Lower leg skin (tissue), 4 donors: ENCODE results near the gene ZXDA. TPM values are rescaled to one million over a fixed set of nuclear protein-coding genes. Genes with fewer than 3 reads are reported as not detected.
"Not testable (repeated sequence)": the region's sequence is repeated elsewhere in the genome, so short reads cannot be mapped to it uniquely, and the experiment has no call there.

ENCODE experiments used
- DNase-seq, 2 donors: peaks; one replicate each; pipeline ENCODE4 v3.0.0-alpha.2; 2019; ENCODE audit warnings: low spot score in 2 of 2
- H3K4me3 ChIP-seq: fragments of 200-600 bp; sonication (generic); 2 replicates; pipeline ENCODE4 v1.5.1; 2017; ENCODE audit warnings: mild to moderate bottlenecking, low read depth; ENCODE audit not compliant: poor library complexity, severe bottlenecking
- CTCF ChIP-seq, 3 donors: fragments of 450-650 bp; IDR thresholded peaks; one replicate each; pipeline ENCODE4 v1.5.1; 2016; ENCODE audit warnings: antibody characterized with exemption in 3 of 3, mild to moderate bottlenecking in 3 of 3, moderate library complexity in 2 of 3
- POLR2A ChIP-seq, 2 donors: fragments of 450-650 bp; IDR thresholded peaks; one replicate each; pipeline ENCODE4 v1.6.1; 2016 to 2017; ENCODE audit warnings: antibody characterized with exemption in 2 of 2, mild to moderate bottlenecking in 1 of 2, moderate library complexity in 1 of 2
- WGBS, 2 donors: methylation state at CpG; one replicate each; pipeline ENCODE4 v1.1.5; 2018; 5-methylcytosine and 5-hydroxymethylcytosine counted together
- intact Hi-C: fragments of 100-400 bp; cut with DNase I; formaldehyde crosslinking; loops from one replicate; pipeline ENCODE4 v1.15.0; 2023; ENCODE audit warnings: low total_unique reads
- total RNA-seq, 4 donors: library from RNA; depleted of rRNA; stranded (reverse); fragments of >200 nt; gene quantifications; one replicate each; pipeline ENCODE4 v1.1.0, GENCODE V29; 2016

Gene ZXDA
- total RNA-seq, 4 donors from 2014 or later: 8.7 to 23.4 (median 11.4) TPM

- DNase-seq: no peak
- no peak for TF ChIP-seq CTCF (IDR thresholded peaks at IDR 0.05)
- TF ChIP-seq POLR2A (IDR thresholded peaks at IDR 0.05): no peak
- intact Hi-C loops: no loop called here
- H3K4me3 ChIP-seq: no peak overlapping the region
- 35 to 56% methylated on average over 3 of the region's 3 CpGs for WGBS, 2 donors
Measured at GRCh38 chrX:57930051-57930450, 19.8 kb upstream of the ZXDA start.

- intact Hi-C loops: loop anchor here (10.0 kb wide), 1 partner anchor 105 kb away; no protein-coding TSS in a partner anchor
- DNase-seq: no peak
- TF ChIP-seq CTCF (IDR thresholded peaks at IDR 0.05) (no peak), POLR2A (IDR thresholded peaks at IDR 0.05) (no peak)
- H3K4me3 ChIP-seq: no peak overlapping the region
Measured at GRCh38 chrX:57929373-57929772, 19.1 kb upstream of the ZXDA start.

- WGBS, 2 donors: 47 to 82% methylated on average over 2 of the region's 2 CpGs
- TF ChIP-seq CTCF (IDR thresholded peaks at IDR 0.05) (no peak), POLR2A (IDR thresholded peaks at IDR 0.05) (no peak)
- intact Hi-C loops: loop anchor here (10.0 kb wide), 1 partner anchor 101 kb away; no protein-coding TSS in a partner anchor
- no peak overlapping the region for H3K4me3 ChIP-seq
- no peak for DNase-seq
Measured at GRCh38 chrX:57925806-57926205, 15.5 kb upstream of the ZXDA start.

GRCh38 chrX:57918750-57919436 is 8.6 kb upstream of the ZXDA start:
- intact Hi-C loops: no loop called here
- no peak for TF ChIP-seq CTCF (IDR thresholded peaks at IDR 0.05)
- TF ChIP-seq POLR2A (IDR thresholded peaks at IDR 0.05): no peak
- no peak overlapping the region for H3K4me3 ChIP-seq
- DNase-seq: no peak
- WGBS, 2 donors: 24 to 43% methylated on average over 13 to 19 of the region's 19 CpGs

- TF ChIP-seq POLR2A (IDR thresholded peaks at IDR 0.05) (no peak), CTCF (IDR thresholded peaks at IDR 0.05) (no peak)
- 78 to 89% methylated on average over 5 of the region's 5 CpGs for WGBS, 2 donors
- intact Hi-C loops: no loop called here
- no peak overlapping the region for H3K4me3 ChIP-seq
- DNase-seq: no peak
Measured at GRCh38 chrX:57915680-57916079, 5.4 kb upstream of the ZXDA start.

- intact Hi-C loops, DNase-seq: not testable (repeated sequence)
- peak overlapping the region; percentile 36 for H3K4me3 ChIP-seq
- WGBS, 2 donors: 54% methylated on average over 16 of the region's 72 CpGs; no CpG with 5 or more reads in 1 of the 2 donors
Measured at GRCh38 chrX:57909595-57910286, 517 bp downstream of the ZXDA start.

- H3K4me3 ChIP-seq, DNase-seq, intact Hi-C loops: not testable (repeated sequence)
- whole genome bisulfite sequencing, 2 donors: 71 to 77% methylated on average over 11 to 25 of the region's 28 CpGs
Measured at GRCh38 chrX:57908972-57909594, 1.2 kb downstream of the ZXDA start.
